A549 (cell line): ENCODE results near the gene KLHL6. TPM values are rescaled to one million over a fixed set of nuclear protein-coding genes. Genes with fewer than 3 reads are reported as not detected.

Source experiments
- ATAC-seq, 2 experiments: fragments of 200-7000 bp in 1 of 2; fragments of >200 bp in 1 of 2; cut with Nextera tagmentation in 1 of 2; cut with Tn5 transposase in 1 of 2; 3 replicates each; pipeline versions ENCODE4 v1.8.0 to v1.9.1; 2018 to 2020; ENCODE audit warnings: mild to moderate bottlenecking in 1 of 2, moderate library complexity in 1 of 2
- CTCF ChIA-PET: fragments of 300-600 bp; sonication (Branson Sonifier 250); formaldehyde crosslinking; extraction: SDS; loops from one replicate; lab custom pipeline; 2021; ENCODE audit warnings: antibody characterized with exemption, inconsistent platforms; lab: Yijun Ruan, JAX
- POLR2A ChIA-PET: fragments of 350-600 bp; formaldehyde crosslinking; extraction: SDS; loops from one replicate; lab custom pipeline; 2021; ENCODE audit warnings: antibody characterized with exemption, inconsistent platforms; lab: Yijun Ruan, JAX
- DNase-seq, 2 experiments: peaks; one replicate each; pipeline versions ENCODE4 v3.0.0 to v3.0.0-alpha.2; 2011 to 2016; ENCODE audit warnings: low read depth in 1 of 2, low spot score in 1 of 2
- FAIRE-seq: peaks from 2 replicates; lab custom pipeline; 2011; peaks lifted over from hg19 to GRCh38; lab: Jason Lieb, UNC
- H3K27ac ChIP-seq, 2 experiments: fragments of >200 bp; sonication (Bioruptor Twin); formaldehyde crosslinking; 3 replicates each; pipeline ENCODE4 v1.5.1; 2016 to 2017
- H3K4me1 ChIP-seq: fragments of >200 bp; sonication (Bioruptor Twin); formaldehyde crosslinking; 3 replicates; pipeline ENCODE4 v1.6.1; 2016
- H3K4me2 ChIP-seq: fragments of >200 bp; sonication (Bioruptor Twin); formaldehyde crosslinking; 3 replicates; pipeline ENCODE4 v1.6.1; 2016
- H3K4me3 ChIP-seq: fragments of >200 bp; sonication (Bioruptor Twin); formaldehyde crosslinking; 3 replicates; pipeline ENCODE4 v1.5.1; 2016
- H3K9me3 ChIP-seq: fragments of >200 bp; sonication (Bioruptor Twin); formaldehyde crosslinking; 3 replicates; pipeline ENCODE4 v1.6.1; 2016
- CHD2 ChIP-seq: fragments of 150-350 bp; IDR thresholded peaks from 2 replicates; pipeline ENCODE4 v1.6.1; 2014; ENCODE audit warnings: low read length; ENCODE audit not compliant: partially characterized antibody
- CHD4 ChIP-seq: fragments of 200-600 bp; sonication (generic); IDR thresholded peaks from 2 replicates; pipeline ENCODE4 v1.6.1; 2016; ENCODE audit warnings: antibody characterized with exemption, mild to moderate bottlenecking, borderline replicate concordance
- ESRRA ChIP-seq: fragments of 150-350 bp; IDR thresholded peaks from 2 replicates; pipeline ENCODE4 v1.6.1; 2014; ENCODE audit warnings: mild to moderate bottlenecking, low read length, borderline replicate concordance
- HDAC2 ChIP-seq: fragments of 200-600 bp; sonication (generic); IDR thresholded peaks from 2 replicates; pipeline ENCODE4 v1.6.1; 2016
- KDM1A ChIP-seq: fragments of 200-600 bp; sonication (generic); IDR thresholded peaks from 2 replicates; pipeline ENCODE4 v1.6.1; 2016; ENCODE audit warnings: low read depth, mild to moderate bottlenecking
- MYC ChIP-seq: IDR thresholded peaks from 2 replicates; pipeline ENCODE4 v1.6.1; 2012; ENCODE audit warnings: mild to moderate bottlenecking, inconsistent platforms, low read length, improper control_type of control experiment, borderline replicate concordance
- NFE2L2 ChIP-seq: fragments of 150-350 bp; conservative IDR thresholded peaks from 2 replicates; pipeline ENCODE4 v1.6.1; 2014; ENCODE audit warnings: low read length
- NPAS2 ChIP-seq: fragments of 250-450 bp; sonication (Bioruptor Pico); IDR thresholded peaks from 2 replicates; pipeline ENCODE4 v1.8.0; 2022; ENCODE audit warnings: mild to moderate bottlenecking, moderate library complexity, borderline replicate concordance
- RARB ChIP-seq: fragments of 250-450 bp; sonication (Bioruptor Pico); IDR thresholded peaks from 2 replicates; pipeline ENCODE4 v1.8.0; 2021; ENCODE audit warnings: mild to moderate bottlenecking, moderate library complexity
- RCOR1 ChIP-seq: fragments of 150-350 bp; IDR thresholded peaks from 2 replicates; pipeline ENCODE4 v1.6.1; 2014; ENCODE audit warnings: antibody characterized with exemption, low read length, low read depth
- RFX5 ChIP-seq: fragments of 450-650 bp; IDR thresholded peaks from 2 replicates; pipeline ENCODE4 v1.7.1; 2014; ENCODE audit warnings: antibody characterized with exemption, mild to moderate bottlenecking, moderate library complexity
- WGBS: methylation state at CpG from one replicate; pipeline ENCODE4 v1.1.6; 2017; ENCODE audit errors: missing lambda C conversion rate; 5-methylcytosine and 5-hydroxymethylcytosine counted together
- polyA plus RNA-seq, 4 experiments: library from polyadenylated mRNA; depleted of rRNA in 3 of 4; stranded (reverse); fragments of >200 nt; fragmentation: RNase III in 1 of 4; extraction: RNeasy Plus Mini Kit Qiagen cat#74134 plus additional on column Dnase treatment in 1 of 4; gene quantifications; 2 replicates in 3 of 4; 3 replicates in 1 of 4; pipeline ENCODE4 v1.2.3, GENCODE V29; 2011 to 2017
- TF ChIP-seq, protein P1 (sequence below): fragments of >200 bp; sonication (Bioruptor Twin); formaldehyde crosslinking; IDR thresholded peaks from 3 replicates; pipeline ENCODE4 v1.5.1; 2016
- TF ChIP-seq, protein P2 (sequence below): IDR thresholded peaks from 2 replicates; pipeline ENCODE4 v1.6.1; 2012; ENCODE audit warnings: low read depth, borderline replicate concordance
- TF ChIP-seq, protein P3 (sequence below): IDR thresholded peaks from 2 replicates; pipeline ENCODE4 v1.6.1; 2012
- TF ChIP-seq, protein P4 (sequence below): fragments of 200-600 bp; sonication (generic); IDR thresholded peaks from 2 replicates; pipeline ENCODE4 v1.6.1; 2016; ENCODE audit warnings: antibody characterized with exemption, mild to moderate bottlenecking, moderate library complexity
- TF ChIP-seq, protein P5 (sequence below): IDR thresholded peaks from 2 replicates; pipeline ENCODE4 v1.6.1; 2012

KLHL6 gene
- polyA plus RNA-seq, 2 of the 4 experiments (the other 2 are of a cell fraction): not detected

DNA sequence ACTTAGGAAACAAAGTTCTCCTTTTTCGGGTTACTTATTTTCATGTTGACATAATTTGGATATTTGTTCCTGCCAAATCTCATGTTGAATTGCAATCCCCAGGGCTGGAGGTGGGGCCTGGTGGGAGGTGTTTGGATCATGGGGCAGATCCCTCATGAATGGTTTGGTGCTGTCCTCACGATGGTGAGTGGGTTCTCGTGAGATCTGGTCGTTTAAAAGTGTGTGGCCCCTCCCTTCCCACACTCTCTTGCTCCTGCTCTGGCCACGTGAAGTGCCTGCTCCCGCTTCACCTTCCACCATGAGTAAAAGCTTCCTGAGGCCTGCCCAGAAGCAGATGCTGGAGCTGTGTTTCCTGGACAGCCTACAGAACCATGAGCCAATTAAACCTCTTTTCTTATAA, 83.4 kb downstream of the KLHL6 start:
- ChIA-PET POLR2A (no interaction called here), CTCF (interaction anchor here (0.6 to 0.8 kb wide), 2 partner anchors 30 to 295 kb away, joined by 3 to 5 read pairs; no protein-coding TSS in a partner anchor)
- DNase-seq (no peak), FAIRE-seq (no peak), ATAC-seq (no peak)
- no peak overlapping the region for H3K4me2 ChIP-seq
- no peak overlapping the region for H3K27ac ChIP-seq
- no peaks in the 10 kb centered on the region for H3K9me3 ChIP-seq
- no peak for TF ChIP-seq RCOR1
- TF ChIP-seq, protein P1, sequence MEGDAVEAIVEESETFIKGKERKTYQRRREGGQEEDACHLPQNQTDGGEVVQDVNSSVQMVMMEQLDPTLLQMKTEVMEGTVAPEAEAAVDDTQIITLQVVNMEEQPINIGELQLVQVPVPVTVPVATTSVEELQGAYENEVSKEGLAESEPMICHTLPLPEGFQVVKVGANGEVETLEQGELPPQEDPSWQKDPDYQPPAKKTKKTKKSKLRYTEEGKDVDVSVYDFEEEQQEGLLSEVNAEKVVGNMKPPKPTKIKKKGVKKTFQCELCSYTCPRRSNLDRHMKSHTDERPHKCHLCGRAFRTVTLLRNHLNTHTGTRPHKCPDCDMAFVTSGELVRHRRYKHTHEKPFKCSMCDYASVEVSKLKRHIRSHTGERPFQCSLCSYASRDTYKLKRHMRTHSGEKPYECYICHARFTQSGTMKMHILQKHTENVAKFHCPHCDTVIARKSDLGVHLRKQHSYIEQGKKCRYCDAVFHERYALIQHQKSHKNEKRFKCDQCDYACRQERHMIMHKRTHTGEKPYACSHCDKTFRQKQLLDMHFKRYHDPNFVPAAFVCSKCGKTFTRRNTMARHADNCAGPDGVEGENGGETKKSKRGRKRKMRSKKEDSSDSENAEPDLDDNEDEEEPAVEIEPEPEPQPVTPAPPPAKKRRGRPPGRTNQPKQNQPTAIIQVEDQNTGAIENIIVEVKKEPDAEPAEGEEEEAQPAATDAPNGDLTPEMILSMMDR: no peak
- TF ChIP-seq HDAC2: no peak
- TF ChIP-seq ESRRA: no peak
- TF ChIP-seq CHD4: no peak
- TF ChIP-seq, protein P2, sequence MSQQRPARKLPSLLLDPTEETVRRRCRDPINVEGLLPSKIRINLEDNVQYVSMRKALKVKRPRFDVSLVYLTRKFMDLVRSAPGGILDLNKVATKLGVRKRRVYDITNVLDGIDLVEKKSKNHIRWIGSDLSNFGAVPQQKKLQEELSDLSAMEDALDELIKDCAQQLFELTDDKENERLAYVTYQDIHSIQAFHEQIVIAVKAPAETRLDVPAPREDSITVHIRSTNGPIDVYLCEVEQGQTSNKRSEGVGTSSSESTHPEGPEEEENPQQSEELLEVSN: no peak
- no peak for TF ChIP-seq NFE2L2
- no peak for TF ChIP-seq CHD2
- TF ChIP-seq RARB (CRISPR knock-in tag): no peak
- TF ChIP-seq, protein P3, sequence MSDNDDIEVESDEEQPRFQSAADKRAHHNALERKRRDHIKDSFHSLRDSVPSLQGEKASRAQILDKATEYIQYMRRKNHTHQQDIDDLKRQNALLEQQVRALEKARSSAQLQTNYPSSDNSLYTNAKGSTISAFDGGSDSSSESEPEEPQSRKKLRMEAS: no peak
- TF ChIP-seq KDM1A: no peak
- no peak for TF ChIP-seq NPAS2 (CRISPR knock-in tag)
- TF ChIP-seq, protein P4, sequence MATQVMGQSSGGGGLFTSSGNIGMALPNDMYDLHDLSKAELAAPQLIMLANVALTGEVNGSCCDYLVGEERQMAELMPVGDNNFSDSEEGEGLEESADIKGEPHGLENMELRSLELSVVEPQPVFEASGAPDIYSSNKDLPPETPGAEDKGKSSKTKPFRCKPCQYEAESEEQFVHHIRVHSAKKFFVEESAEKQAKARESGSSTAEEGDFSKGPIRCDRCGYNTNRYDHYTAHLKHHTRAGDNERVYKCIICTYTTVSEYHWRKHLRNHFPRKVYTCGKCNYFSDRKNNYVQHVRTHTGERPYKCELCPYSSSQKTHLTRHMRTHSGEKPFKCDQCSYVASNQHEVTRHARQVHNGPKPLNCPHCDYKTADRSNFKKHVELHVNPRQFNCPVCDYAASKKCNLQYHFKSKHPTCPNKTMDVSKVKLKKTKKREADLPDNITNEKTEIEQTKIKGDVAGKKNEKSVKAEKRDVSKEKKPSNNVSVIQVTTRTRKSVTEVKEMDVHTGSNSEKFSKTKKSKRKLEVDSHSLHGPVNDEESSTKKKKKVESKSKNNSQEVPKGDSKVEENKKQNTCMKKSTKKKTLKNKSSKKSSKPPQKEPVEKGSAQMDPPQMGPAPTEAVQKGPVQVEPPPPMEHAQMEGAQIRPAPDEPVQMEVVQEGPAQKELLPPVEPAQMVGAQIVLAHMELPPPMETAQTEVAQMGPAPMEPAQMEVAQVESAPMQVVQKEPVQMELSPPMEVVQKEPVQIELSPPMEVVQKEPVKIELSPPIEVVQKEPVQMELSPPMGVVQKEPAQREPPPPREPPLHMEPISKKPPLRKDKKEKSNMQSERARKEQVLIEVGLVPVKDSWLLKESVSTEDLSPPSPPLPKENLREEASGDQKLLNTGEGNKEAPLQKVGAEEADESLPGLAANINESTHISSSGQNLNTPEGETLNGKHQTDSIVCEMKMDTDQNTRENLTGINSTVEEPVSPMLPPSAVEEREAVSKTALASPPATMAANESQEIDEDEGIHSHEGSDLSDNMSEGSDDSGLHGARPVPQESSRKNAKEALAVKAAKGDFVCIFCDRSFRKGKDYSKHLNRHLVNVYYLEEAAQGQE: no peak
- TF ChIP-seq, protein P5, sequence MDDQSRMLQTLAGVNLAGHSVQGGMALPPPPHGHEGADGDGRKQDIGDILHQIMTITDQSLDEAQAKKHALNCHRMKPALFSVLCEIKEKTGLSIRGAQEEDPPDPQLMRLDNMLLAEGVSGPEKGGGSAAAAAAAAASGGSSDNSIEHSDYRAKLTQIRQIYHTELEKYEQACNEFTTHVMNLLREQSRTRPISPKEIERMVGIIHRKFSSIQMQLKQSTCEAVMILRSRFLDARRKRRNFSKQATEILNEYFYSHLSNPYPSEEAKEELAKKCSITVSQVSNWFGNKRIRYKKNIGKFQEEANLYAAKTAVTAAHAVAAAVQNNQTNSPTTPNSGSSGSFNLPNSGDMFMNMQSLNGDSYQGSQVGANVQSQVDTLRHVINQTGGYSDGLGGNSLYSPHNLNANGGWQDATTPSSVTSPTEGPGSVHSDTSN: no peak
- no peak for TF ChIP-seq RFX5
- no peak overlapping the region for H3K4me3 ChIP-seq
- WGBS: 79% methylated on average over 6 of the region's 6 CpGs
- 0 out of 3 replicates have a peak, but pooled peaks cover 3% of the 10 kb centered on the region for H3K4me1 ChIP-seq

DNA sequence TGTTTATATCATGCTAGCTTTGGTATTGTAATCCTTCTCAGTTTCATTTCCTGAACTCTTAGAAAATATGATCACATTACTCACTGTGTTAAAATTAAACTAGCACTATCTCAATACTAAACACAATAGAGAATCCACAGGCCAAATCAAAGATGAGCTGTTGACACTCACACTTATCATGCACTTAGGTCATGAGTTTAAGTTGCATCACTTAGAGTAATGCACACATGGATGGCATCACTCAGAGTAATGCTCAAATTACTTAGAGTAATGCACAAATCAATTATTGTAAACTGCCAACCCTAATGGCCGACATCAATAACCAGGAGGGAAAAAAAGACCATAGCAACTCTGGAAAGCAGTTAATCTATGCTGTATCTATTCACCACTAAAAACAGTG, 87.1 kb downstream of the KLHL6 start:
- ChIA-PET POLR2A (no interaction called here), CTCF (interaction anchor here (0.5 to 3.3 kb wide), 11 partner anchors 8 to 416 kb away, joined by 3 to 19 read pairs (median 5); partner anchors contain the start of gene PARL)
- H3K27ac ChIP-seq: no peak overlapping the region
- TF ChIP-seq RCOR1 (no peak), HDAC2 (no peak), MYC (no peak)
- ATAC-seq (no peak), DNase-seq (no peak), FAIRE-seq (no peak)
- no peak overlapping the region for H3K4me2 ChIP-seq
- 62% methylated on average over 1 of the region's 1 CpG for WGBS
- H3K4me3 ChIP-seq: no peak overlapping the region
- no peaks in the 10 kb centered on the region for H3K9me3 ChIP-seq
- H3K4me1 ChIP-seq: 0 out of 3 replicates have a peak, but pooled peaks cover 3% of the 10 kb centered on the region
